NB4 (cell line): ENCODE results near the gene TPM1.

Experiments used
- CTCF ChIP-seq: IDR thresholded peaks from one replicate; pipeline ENCODE4 v1.5.1; 2012; ENCODE audit warnings: low read depth, low read length
- MAX ChIP-seq: IDR thresholded peaks from 2 replicates; pipeline ENCODE4 v1.6.1; 2011; ENCODE audit warnings: low read depth, low read length
- MYC ChIP-seq: IDR thresholded peaks from 2 replicates; pipeline ENCODE4 v1.6.1; 2011; ENCODE audit warnings: low read depth, low read length
- POLR2A ChIP-seq: IDR thresholded peaks from 2 replicates; pipeline ENCODE4 v1.6.1; 2011; ENCODE audit warnings: mild to moderate bottlenecking; ENCODE audit not compliant: insufficient read length; ENCODE audit errors: extremely low read depth

GRCh38 chr15:63072809-63073277, 30.3 kb downstream of the TPM1 start:
- TF ChIP-seq POLR2A = no peak
- TF ChIP-seq CTCF = no peak
- no peak for TF ChIP-seq MYC
- no peak for TF ChIP-seq MAX
